ENCODE measurements around the gene CDC42BPA.

DNA sequence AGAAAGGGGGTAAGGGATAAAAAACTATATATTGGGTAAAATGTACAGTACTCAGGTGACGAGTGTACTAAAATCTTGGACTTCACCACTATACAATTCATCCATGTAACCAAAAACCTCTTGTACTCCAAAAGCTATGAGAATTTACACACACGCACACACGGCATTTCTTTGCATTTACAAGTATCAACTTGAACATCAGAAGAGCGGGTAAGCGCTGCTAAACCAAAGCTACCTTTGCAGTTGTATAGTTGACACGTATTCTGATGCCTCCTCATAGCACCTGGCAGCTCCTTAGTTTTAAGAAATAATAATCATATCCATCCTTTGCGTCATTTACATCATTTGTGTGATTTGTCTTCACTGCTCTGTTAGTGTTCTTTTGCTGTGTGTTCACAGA is 17.6 kb downstream of the CDC42BPA start:
- TF ChIP-seq, protein P1, sequence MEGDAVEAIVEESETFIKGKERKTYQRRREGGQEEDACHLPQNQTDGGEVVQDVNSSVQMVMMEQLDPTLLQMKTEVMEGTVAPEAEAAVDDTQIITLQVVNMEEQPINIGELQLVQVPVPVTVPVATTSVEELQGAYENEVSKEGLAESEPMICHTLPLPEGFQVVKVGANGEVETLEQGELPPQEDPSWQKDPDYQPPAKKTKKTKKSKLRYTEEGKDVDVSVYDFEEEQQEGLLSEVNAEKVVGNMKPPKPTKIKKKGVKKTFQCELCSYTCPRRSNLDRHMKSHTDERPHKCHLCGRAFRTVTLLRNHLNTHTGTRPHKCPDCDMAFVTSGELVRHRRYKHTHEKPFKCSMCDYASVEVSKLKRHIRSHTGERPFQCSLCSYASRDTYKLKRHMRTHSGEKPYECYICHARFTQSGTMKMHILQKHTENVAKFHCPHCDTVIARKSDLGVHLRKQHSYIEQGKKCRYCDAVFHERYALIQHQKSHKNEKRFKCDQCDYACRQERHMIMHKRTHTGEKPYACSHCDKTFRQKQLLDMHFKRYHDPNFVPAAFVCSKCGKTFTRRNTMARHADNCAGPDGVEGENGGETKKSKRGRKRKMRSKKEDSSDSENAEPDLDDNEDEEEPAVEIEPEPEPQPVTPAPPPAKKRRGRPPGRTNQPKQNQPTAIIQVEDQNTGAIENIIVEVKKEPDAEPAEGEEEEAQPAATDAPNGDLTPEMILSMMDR (conservative IDR thresholded peaks at IDR 0.05 in 1 of 2, IDR thresholded peaks at IDR 0.05 in 1 of 2; ENCODE audit: extremely low read depth in 1 of 2, insufficient read depth in 1 of 2, low read depth in 1 of 2, low read length in 2 of 2), result no peak
- TF ChIP-seq EZH2 (IDR thresholded peaks at IDR 0.05; ENCODE audit: borderline replicate concordance, low read length), result no peak

Data from mammary epithelial cell (primary cell).